SH-SY5Y (cell line): ENCODE results near the gene ASPM.

Source experiments
- GATA2 ChIP-seq: IDR thresholded peaks from 2 replicates; pipeline ENCODE4 v1.6.1; 2011; ENCODE audit warnings: mild to moderate bottlenecking, low read depth, low read length
- GATA3 ChIP-seq: IDR thresholded peaks from 2 replicates; pipeline ENCODE4 v1.6.1; 2011; ENCODE audit warnings: low read depth, mild to moderate bottlenecking, low read length, moderate library complexity

ASPM gene

GRCh38 chr1:197076585-197076984, 69.9 kb downstream of the ASPM start:
- TF ChIP-seq GATA2, result no peak
- no peak for TF ChIP-seq GATA3

GRCh38 chr1:197073978-197074377, 72.5 kb downstream of the ASPM start:
- TF ChIP-seq GATA3, result no peak
- TF ChIP-seq GATA2, result no peak

GRCh38 chr1:197067457-197067818, 79.0 kb downstream of the ASPM start:
- TF ChIP-seq GATA2 (no peak), GATA3 (no peak)

GRCh38 chr1:197066719-197067456, 79.6 kb downstream of the ASPM start, which contains the start of gene F13B:
F13B (minus strand) TSS chr1:197067260; CDS start chr1:197067223, 37 bp downstream.
- TF ChIP-seq GATA3, result no peak
- no peak for TF ChIP-seq GATA2

GRCh38 chr1:197066277-197066676, 80.2 kb downstream of the ASPM start:
- TF ChIP-seq GATA2 (no peak), GATA3 (no peak)

DNA sequence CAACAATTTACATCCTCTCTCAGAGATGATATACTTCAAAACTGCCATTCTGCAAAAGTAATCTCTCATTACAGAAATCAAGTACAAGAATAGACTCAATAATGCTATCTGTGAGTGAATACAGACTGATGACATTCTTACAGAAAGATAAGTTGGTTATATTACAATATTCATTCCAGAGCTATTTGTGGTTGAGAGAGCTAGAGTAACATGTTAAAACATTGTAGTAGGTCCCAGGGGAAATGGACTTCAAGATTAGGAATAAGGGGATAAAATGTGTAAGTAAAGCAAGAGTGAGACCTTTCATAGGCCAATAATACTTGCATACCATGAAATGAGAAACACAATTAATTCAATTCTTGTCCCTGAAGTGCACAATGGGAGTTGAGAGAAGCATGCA, 80.9 kb downstream of the ASPM start:
- TF ChIP-seq GATA2, result no peak
- no peak for TF ChIP-seq GATA3

DNA sequence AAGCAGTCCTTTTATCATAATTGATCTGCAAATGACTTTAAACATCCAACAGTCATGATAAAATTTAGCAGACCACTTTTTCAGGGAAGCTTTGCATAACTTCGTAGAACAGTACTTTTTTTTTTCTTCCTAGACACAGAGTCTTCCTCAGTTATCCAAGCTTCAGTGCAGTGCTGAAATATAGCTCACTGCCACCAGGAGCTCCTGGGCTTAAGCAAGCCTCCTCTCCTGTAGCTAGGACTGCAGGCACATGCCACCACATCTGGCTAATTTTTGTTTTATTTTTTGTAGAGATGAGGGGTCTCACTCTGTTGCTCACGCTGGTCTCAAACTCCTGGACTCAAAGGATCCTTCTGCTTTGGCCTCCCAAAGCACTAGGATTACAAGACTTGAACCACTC, 83.3 kb downstream of the ASPM start:
- TF ChIP-seq GATA3 (no peak), GATA2 (no peak)

GRCh38 chr1:197062692-197063091, 83.8 kb downstream of the ASPM start:
- TF ChIP-seq GATA2 (no peak), GATA3 (no peak)

GRCh38 chr1:197049100-197049499, 97.4 kb downstream of the ASPM start:
- TF ChIP-seq GATA2, result no peak
- no peak for TF ChIP-seq GATA3

DNA sequence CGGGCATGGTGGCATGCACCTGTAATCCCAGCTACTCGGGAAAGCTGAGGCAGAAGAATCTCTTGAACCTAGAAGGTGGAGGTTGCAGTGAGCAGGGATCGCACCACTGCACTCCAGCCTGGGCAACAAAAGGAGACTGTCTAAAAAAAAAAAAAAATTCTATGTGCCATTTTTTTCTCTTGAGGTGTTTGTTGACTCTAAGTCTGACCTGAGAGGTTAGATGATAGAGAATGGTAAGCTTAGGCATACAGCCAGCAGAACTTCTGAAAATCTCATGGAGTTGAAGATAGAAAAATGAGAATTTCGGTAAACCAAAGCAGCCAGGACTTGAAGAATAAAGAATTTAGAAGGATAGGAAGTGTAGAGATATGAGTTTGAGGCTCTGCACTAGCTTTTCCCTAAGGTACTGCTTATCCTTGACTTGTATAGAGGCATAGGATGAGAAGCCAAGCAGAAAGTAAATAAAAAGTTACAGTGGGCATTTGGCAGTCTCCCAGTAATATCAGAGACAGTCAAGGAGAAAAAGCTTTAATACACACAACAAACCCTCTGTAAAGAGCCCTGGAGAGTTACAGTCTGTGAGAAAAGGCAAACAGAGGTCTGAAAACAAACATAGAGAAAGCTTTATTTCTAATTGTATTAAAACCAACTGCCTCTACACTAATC, 103.7 kb downstream of the ASPM start:
- TF ChIP-seq GATA3, result no peak
- no peak for TF ChIP-seq GATA2

- TF ChIP-seq GATA2, result no peak
- TF ChIP-seq GATA3, result no peak
Measured at GRCh38 chr1:197041486-197042353, 104.7 kb downstream of the ASPM start.

- TF ChIP-seq GATA3 (no peak), GATA2 (no peak)
Measured at GRCh38 chr1:197036861-197037260, 109.6 kb downstream of the ASPM start.
